ENCODE results near the gene FBXL17. TPM values are rescaled to one million over a fixed set of nuclear protein-coding genes. Genes with fewer than 3 reads are reported as not detected.
A peak's percentile ranks its signal among the peaks of the same experiment; 100 is the strongest.

Gene FBXL17
- total and polyA plus RNA-seq, 2 of the 4 experiments (the other 2 are of a cell fraction): 3.9 to 8.1 TPM

GRCh38 chr5:107832746-107833145, 549.2 kb downstream of the FBXL17 start:
- in situ Hi-C loops (cut with MboI; ENCODE audit: low sequenced_read_pairs) (no loop called here), dilution Hi-C loops (cut with HindIII; ENCODE audit: low sequenced_read_pairs, unreplicated experiment) (no loop called here), intact Hi-C loops (cut with micrococcal nuclease) (no loop called here)
- H3K18ac ChIP-seq (ENCODE audit: low read depth, low read length): no peak overlapping the region
- H3K9me3 ChIP-seq (ENCODE audit: control insufficient read depth, insufficient read depth, low read length): no peaks in the 10 kb centered on the region
- no peak overlapping the region for H4K8ac ChIP-seq (ENCODE audit: low read depth in 2 of 2, low read length in 2 of 2)
- H4K20me1 ChIP-seq (ENCODE audit: insufficient read depth, low read length): no peaks in the 10 kb centered on the region
- no peak overlapping the region for H3K27ac ChIP-seq (ENCODE audit: insufficient read depth, low read length)
- no peak overlapping the region for H3K23ac ChIP-seq (ENCODE audit: low read depth, low read length)
- 0 out of 2 replicates have a peak, but pooled peaks have one; percentile 30 for ATAC-seq (ENCODE audit: low read depth)
- DNase-seq: peak; percentile 28
- TF ChIP-seq SMC3 (IDR thresholded peaks at IDR 0.05; ENCODE audit: low read depth, low read length): no peak
- no peak for TF ChIP-seq POLR2A (IDR thresholded peaks at IDR 0.05; ENCODE audit: low read depth, low read length)
- TF ChIP-seq MXI1 (IDR thresholded peaks at IDR 0.05; ENCODE audit: borderline replicate concordance, low read depth, low read length): no peak
- no peak for TF ChIP-seq CEBPB (IDR thresholded peaks at IDR 0.05; ENCODE audit: low read depth, low read length)
- TF ChIP-seq NFE2L2 (IDR thresholded peaks at IDR 0.05; ENCODE audit: low read depth, low read length): no peak
- no peak for TF ChIP-seq FOS (IDR thresholded peaks at IDR 0.05; ENCODE audit: low read depth, low read length)
- TF ChIP-seq RCOR1 (IDR thresholded peaks at IDR 0.05; ENCODE audit: insufficient replicate concordance, low read length): no peak
- no peak for TF ChIP-seq CHD1 (IDR thresholded peaks at IDR 0.05; ENCODE audit: low read depth, low read length)
- no peak for TF ChIP-seq RAD21 (IDR thresholded peaks at IDR 0.05; ENCODE audit: low read length)
- no peak for TF ChIP-seq ELK1 (IDR thresholded peaks at IDR 0.05; ENCODE audit: borderline replicate concordance, low read depth, low read length)
- TF ChIP-seq MAFK (IDR thresholded peaks at IDR 0.05; ENCODE audit: low read depth, low read length): no peak
- TF ChIP-seq CTCF (conservative IDR thresholded peaks at IDR 0.05; ENCODE audit: low read depth, low read length): no peak
- TF ChIP-seq, protein P1, sequence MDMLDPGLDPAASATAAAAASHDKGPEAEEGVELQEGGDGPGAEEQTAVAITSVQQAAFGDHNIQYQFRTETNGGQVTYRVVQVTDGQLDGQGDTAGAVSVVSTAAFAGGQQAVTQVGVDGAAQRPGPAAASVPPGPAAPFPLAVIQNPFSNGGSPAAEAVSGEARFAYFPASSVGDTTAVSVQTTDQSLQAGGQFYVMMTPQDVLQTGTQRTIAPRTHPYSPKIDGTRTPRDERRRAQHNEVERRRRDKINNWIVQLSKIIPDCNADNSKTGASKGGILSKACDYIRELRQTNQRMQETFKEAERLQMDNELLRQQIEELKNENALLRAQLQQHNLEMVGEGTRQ (IDR thresholded peaks at IDR 0.05; ENCODE audit: low read depth, low read length): no peak
- TF ChIP-seq RFX5 (IDR thresholded peaks at IDR 0.05; ENCODE audit: low read depth, low read length): no peak
- TF ChIP-seq BHLHE40 (IDR thresholded peaks at IDR 0.05; ENCODE audit: low read depth, low read length): no peak
- no peak for TF ChIP-seq MAZ (IDR thresholded peaks at IDR 0.05; ENCODE audit: borderline replicate concordance, low read depth, low read length)
- H2BK5ac ChIP-seq (ENCODE audit: low read depth, low read length, poor library complexity, severe bottlenecking): no peak overlapping the region
- H2BK120ac ChIP-seq (ENCODE audit: low read depth, low read length): peak overlapping the region; percentile 86
- no peak overlapping the region for H3K14ac ChIP-seq (replicated peaks; ENCODE audit: low read depth, low read length)
- H3K4me1 ChIP-seq (ENCODE audit: control insufficient read depth, insufficient read depth, low read length): peaks cover 4% of the 10 kb centered on the region
- H3K9me1 ChIP-seq (ENCODE audit: insufficient read depth, low read length): peaks cover 5% of the 10 kb centered on the region; the same call in 1 of the 2 replicates
- H3K36me3 ChIP-seq (ENCODE audit: control insufficient read depth, insufficient read depth, low read length): no peaks in the 10 kb centered on the region
- no peak overlapping the region for H2AK9ac ChIP-seq (replicated peaks; ENCODE audit: low read depth, low read length, poor library complexity)
- no peaks in the 10 kb centered on the region for H3K79me1 ChIP-seq (ENCODE audit: low read depth in 1 of 2, low read length in 2 of 2)
- no peaks in the 10 kb centered on the region for H3K27me3 ChIP-seq (ENCODE audit: control insufficient read depth, insufficient read depth, low read length)
- 0 out of 3 replicates have a peak overlapping the region, but pooled peaks have one; percentile 14 for H2BK15ac ChIP-seq (ENCODE audit: low read depth, low read length)
- H3K4me3 ChIP-seq (ENCODE audit: insufficient read depth, low read depth, low read length): no peak overlapping the region
- no peak overlapping the region for H3K56ac ChIP-seq (ENCODE audit: extremely low read depth, insufficient read depth, low read length)
- H4K5ac ChIP-seq (ENCODE audit: low read depth, low read length): no peak overlapping the region
- POLR2A ChIA-PET (ENCODE audit: unreplicated experiment): interaction anchor here (0.6 kb wide), 1 partner anchor 54 kb away, joined by 3 read pairs; no protein-coding TSS in a partner anchor
- H2AK5ac ChIP-seq (ENCODE audit: low read depth, low read length): no peak overlapping the region
- no peak overlapping the region for H2AFZ ChIP-seq (replicated peaks; ENCODE audit: low read length, poor library complexity)
- H3K4ac ChIP-seq (ENCODE audit: low read depth, low read length): no peak overlapping the region; the same call in 1 of the 2 replicates
- no TSS peak for BruUV-seq (replicated peaks)
- H4K91ac ChIP-seq (ENCODE audit: insufficient read depth, low read depth, low read length): no peak overlapping the region
- WGBS, 2 experiments (ENCODE audit: extremely low coverage in 2 of 2, insufficient read length in 1 of 2): no CpG with 5 or more reads among the region's 3 CpGs
- CTCF ChIA-PET: interaction anchor here (1.1 kb wide), 1 partner anchor 23 kb away, joined by 3 read pairs; no protein-coding TSS in a partner anchor
- no peak overlapping the region for H3K4me2 ChIP-seq (ENCODE audit: low read depth, low read length)
- peak overlapping the region; percentile 68 for H2BK20ac ChIP-seq (ENCODE audit: low read depth, low read length)
- H3K9ac ChIP-seq (ENCODE audit: low read depth, low read length): no peak overlapping the region

Data from IMR-90 (cell line).